Esophagus mucosa (tissue), 1 donor: Measurements from ENCODE around the gene STRN. TPM values are rescaled to one million over a fixed set of nuclear protein-coding genes. Genes with fewer than 3 reads are reported as not detected.

Experiments used
- total RNA-seq: library from RNA; stranded (reverse); gene quantifications from one replicate; pipeline ENCODE4 v1.2.4, GENCODE V29; 2023
- donor health status: DM: yes; HTN: yes; CAD: no.

Gene STRN
- total RNA-seq, 1 donor from 2014 or later, result 38.5 TPM

Other genes with a start within 250 kb of the STRN start
- gene HEATR5B, start 117.8 kb upstream of the STRN start, total RNA-seq, result 14.8 TPM
- 4.3 TPM for gene GPATCH11, start 118.0 kb upstream of the STRN start, total RNA-seq
- gene EIF2AK2, start 190.4 kb upstream of the STRN start, total RNA-seq, result 15.4 TPM
- not detected for gene SULT6B1, start 222.1 kb upstream of the STRN start, total RNA-seq
- 23.6 TPM for gene CEBPZOS, start 230.0 kb upstream of the STRN start, total RNA-seq